ENCODE measurements around the gene RDH5.
A peak's percentile ranks its signal among the peaks of the same experiment; 100 is the strongest.

Gene RDH5

DNA sequence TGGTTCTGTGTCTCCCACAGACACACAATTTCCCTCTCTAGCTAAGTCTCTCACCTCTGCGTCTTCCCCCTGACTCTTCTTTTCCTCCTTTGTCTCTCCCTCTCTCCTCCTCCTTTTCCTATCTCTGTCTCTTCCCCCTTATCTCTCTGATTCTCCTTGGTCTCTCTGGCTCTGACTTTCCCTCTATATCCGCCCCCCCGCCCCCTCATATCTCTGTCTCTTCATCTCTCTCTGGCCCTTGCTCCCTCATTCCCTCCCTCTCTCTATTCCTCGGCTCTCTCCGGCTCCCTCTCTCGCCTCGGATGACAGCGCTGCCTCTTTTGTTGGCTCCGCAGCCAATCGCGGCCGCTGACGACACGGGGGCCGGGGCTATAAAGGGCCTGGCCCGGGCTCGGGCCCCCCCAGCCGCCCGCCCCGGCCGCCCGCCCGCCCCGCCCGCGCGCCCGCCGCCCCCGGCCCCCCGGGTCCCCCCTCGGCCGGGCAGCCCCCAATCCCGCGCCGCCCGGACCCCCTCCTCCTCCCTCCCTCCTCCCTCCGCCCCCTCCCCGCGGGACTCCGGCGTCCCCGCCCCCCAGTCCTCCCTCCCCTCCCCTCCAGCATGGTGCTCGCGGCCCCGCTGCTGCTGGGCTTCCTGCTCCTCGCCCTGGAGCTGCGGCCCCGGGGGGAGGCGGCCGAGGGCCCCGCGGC lies 22.7 kb downstream of the RDH5 start, which contains the start of gene GDF11:
Gene GDF11 (plus strand): TSS at position 404 of the 687 bp plus-strand sequence. CDS start 195 bp downstream, at position 599.
- Histone ChIP-seq H3K79me2 (ENCODE audit: control insufficient read depth, insufficient read depth, low read length) (peaks cover 16% of the 10 kb centered on the region), H3K18ac (ENCODE audit: low read length) (peak within 1 kb of the TSS; percentile 85)

DNA sequence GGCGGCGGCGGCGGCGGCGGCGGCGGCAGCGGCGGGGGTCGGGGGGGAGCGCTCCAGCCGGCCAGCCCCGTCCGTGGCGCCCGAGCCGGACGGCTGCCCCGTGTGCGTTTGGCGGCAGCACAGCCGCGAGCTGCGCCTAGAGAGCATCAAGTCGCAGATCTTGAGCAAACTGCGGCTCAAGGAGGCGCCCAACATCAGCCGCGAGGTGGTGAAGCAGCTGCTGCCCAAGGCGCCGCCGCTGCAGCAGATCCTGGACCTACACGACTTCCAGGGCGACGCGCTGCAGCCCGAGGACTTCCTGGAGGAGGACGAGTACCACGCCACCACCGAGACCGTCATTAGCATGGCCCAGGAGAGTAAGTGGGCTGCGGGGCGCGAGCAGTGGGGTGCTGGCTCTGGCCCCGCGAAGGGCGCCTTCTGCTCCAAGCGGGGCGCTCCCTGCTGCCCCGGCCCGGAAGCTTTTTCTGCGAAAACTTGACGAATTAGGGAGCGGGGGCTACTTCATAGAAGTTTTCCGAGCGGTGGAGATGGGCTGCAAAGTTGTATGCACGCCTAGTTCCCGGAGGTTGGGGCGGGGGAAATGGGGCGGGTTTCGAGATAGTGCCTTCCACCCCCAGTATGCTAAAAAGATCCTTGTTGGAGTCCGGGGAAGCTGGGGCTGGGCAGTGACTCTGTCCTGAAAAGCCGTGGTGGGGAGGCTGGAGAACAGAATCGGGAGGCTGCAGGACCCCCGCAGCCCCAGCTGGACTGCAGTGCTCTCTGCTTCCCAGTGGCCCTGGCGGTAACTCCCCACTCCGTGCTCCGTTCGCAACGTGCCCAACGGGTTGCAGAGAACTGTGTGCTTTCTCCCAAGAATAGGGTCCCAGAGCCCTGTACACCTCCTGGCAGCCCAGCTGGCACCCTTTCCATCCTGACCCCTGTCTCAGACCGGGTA lies 23.5 kb downstream of the RDH5 start:
- Histone ChIP-seq H3K79me1 (ENCODE audit: low read length) (peaks cover 16% of the 10 kb centered on the region), H3K36me3 (ENCODE audit: control insufficient read depth, insufficient read depth, low read length) (no peaks in the 10 kb centered on the region), H2AK5ac (ENCODE audit: low read length) (no peak overlapping the region), H3K18ac (ENCODE audit: low read length) (peak overlapping the region; percentile 85), H3K4me1 (ENCODE audit: control insufficient read depth, low read depth, low read length) (peaks cover 16% of the 10 kb centered on the region), H4K8ac (ENCODE audit: low read depth, low read length) (no peak overlapping the region), H2BK15ac (replicated peaks; ENCODE audit: low read depth) (no peak overlapping the region), H4K5ac (ENCODE audit: low read length) (no peak overlapping the region), H2BK5ac (ENCODE audit: low read length) (peak overlapping the region; percentile 48), H3K23ac (ENCODE audit: low read length) (peak overlapping the region; percentile 59), H3K27me3 (ENCODE audit: insufficient read depth, low read length, poor library complexity) (no peaks in the 10 kb centered on the region), H2BK120ac (ENCODE audit: low read depth, low read length) (no peak overlapping the region), H3K79me2 (ENCODE audit: control insufficient read depth, insufficient read depth, low read length) (peaks cover 20% of the 10 kb centered on the region), H3K27ac (ENCODE audit: low read depth, low read length) (peak overlapping the region; percentile 74), H3K56ac (ENCODE audit: low read length) (peak overlapping the region; percentile 78), H3K9ac (ENCODE audit: low read length) (peak overlapping the region; percentile 94), H3K4me2 (ENCODE audit: low read length) (peak overlapping the region; percentile 100), H3K4ac (ENCODE audit: low read depth, low read length) (peak overlapping the region; percentile 39), H3K4me3 (ENCODE audit: low read length) (peak overlapping the region; percentile 28)
- peak; percentile 92 for DNase-seq
- no CpG with 5 or more reads among the region's 73 CpGs for WGBS (ENCODE audit: extremely low coverage, insufficient coverage, low lambda C conversion rate)

More for the DNA sequence above, 22.7 kb downstream of the RDH5 start, which contains the start of gene GDF11:
- Histone ChIP-seq H3K4ac (ENCODE audit: low read depth, low read length) (peak within 1 kb of the TSS; percentile 39), H3K4me2 (ENCODE audit: low read length) (peak within 1 kb of the TSS; percentile 100), H2AK5ac (ENCODE audit: low read length) (peak within 1 kb of the TSS; percentile 98), H3K27me3 (ENCODE audit: insufficient read depth, low read length, poor library complexity) (no peaks in the 10 kb centered on the region), H4K8ac (ENCODE audit: low read depth, low read length) (no peak within 1 kb of the TSS), H3K36me3 (ENCODE audit: control insufficient read depth, insufficient read depth, low read length) (no peaks in the 10 kb centered on the region), H3K56ac (ENCODE audit: low read length) (peak within 1 kb of the TSS; percentile 80), H3K9ac (ENCODE audit: low read length) (peak within 1 kb of the TSS; percentile 94), H3K27ac (ENCODE audit: low read depth, low read length) (peak within 1 kb of the TSS; percentile 74), H3K23ac (ENCODE audit: low read length) (peak within 1 kb of the TSS; percentile 83), H3K4me3 (ENCODE audit: low read length) (peak within 1 kb of the TSS; percentile 28), H2BK15ac (replicated peaks; ENCODE audit: low read depth) (no peak within 1 kb of the TSS), H2BK5ac (ENCODE audit: low read length) (peak within 1 kb of the TSS; percentile 48), H2BK120ac (ENCODE audit: low read depth, low read length) (no peak within 1 kb of the TSS), H3K79me1 (ENCODE audit: low read length) (peaks cover 10% of the 10 kb centered on the region), H4K5ac (ENCODE audit: low read length) (no peak within 1 kb of the TSS), H3K4me1 (ENCODE audit: control insufficient read depth, low read depth, low read length) (peaks cover 16% of the 10 kb centered on the region)
- no CpG with 5 or more reads among the region's 53 CpGs for WGBS (ENCODE audit: extremely low coverage, insufficient coverage, low lambda C conversion rate)
- peak; percentile 89 for DNase-seq

DNA sequence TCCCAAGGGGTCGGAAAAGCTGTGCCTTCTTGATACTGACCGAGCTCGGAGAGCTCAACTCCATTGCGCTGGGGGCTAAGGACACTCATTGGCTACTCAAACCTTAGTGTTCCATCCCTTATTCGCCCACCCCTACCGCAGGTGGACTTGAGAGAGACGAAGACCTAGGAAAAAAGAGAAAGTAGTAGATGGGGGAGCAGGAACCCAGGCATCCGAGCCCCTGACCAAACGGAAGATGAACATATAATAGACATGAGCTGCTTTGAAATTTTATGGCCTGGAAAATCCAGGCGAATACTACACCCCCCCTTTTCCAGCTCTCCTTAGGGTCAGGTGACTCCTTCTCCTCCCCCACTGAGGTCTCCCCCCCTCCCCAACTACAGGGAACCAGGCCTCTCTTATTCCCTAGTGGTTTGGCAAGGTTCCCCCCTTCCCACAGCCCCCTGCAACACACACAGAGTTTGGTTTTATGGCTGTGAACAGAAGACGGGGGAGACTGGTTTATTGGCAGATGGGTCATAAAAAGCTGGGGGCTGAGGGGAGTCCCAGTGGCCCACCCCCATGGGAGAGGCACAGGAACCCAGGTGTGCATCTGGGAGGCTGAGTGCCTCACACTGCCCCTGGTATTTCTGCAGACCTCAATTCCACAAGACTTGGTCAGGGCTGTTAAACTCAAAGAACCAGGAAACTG lies 24.3 kb downstream of the RDH5 start:
- Histone ChIP-seq H4K8ac (ENCODE audit: low read depth, low read length) (no peak overlapping the region), H3K4me2 (ENCODE audit: low read length) (peak overlapping the region; percentile 100), H3K79me2 (ENCODE audit: control insufficient read depth, insufficient read depth, low read length) (peaks cover 20% of the 10 kb centered on the region), H2BK15ac (replicated peaks; ENCODE audit: low read depth) (no peak overlapping the region), H3K9ac (ENCODE audit: low read length) (peak overlapping the region; percentile 94), H3K79me1 (ENCODE audit: low read length) (peaks cover 16% of the 10 kb centered on the region), H3K4me3 (ENCODE audit: low read length) (peak overlapping the region; percentile 28), H3K36me3 (ENCODE audit: control insufficient read depth, insufficient read depth, low read length) (no peaks in the 10 kb centered on the region), H3K4me1 (ENCODE audit: control insufficient read depth, low read depth, low read length) (peaks cover 16% of the 10 kb centered on the region), H3K27ac (ENCODE audit: low read depth, low read length) (peak overlapping the region; percentile 24), H2BK120ac (ENCODE audit: low read depth, low read length) (no peak overlapping the region), H2AK5ac (ENCODE audit: low read length) (no peak overlapping the region), H2BK5ac (ENCODE audit: low read length) (no peak overlapping the region), H4K5ac (ENCODE audit: low read length) (no peak overlapping the region), H3K27me3 (ENCODE audit: insufficient read depth, low read length, poor library complexity) (no peaks in the 10 kb centered on the region), H3K23ac (ENCODE audit: low read length) (peak overlapping the region; percentile 59), H3K4ac (ENCODE audit: low read depth, low read length) (no peak overlapping the region), H3K18ac (ENCODE audit: low read length) (peak overlapping the region; percentile 85), H3K56ac (ENCODE audit: low read length) (peak overlapping the region; percentile 78)
- WGBS (ENCODE audit: extremely low coverage, insufficient coverage, low lambda C conversion rate): no CpG with 5 or more reads among the region's 11 CpGs
- no peak for DNase-seq

DNA sequence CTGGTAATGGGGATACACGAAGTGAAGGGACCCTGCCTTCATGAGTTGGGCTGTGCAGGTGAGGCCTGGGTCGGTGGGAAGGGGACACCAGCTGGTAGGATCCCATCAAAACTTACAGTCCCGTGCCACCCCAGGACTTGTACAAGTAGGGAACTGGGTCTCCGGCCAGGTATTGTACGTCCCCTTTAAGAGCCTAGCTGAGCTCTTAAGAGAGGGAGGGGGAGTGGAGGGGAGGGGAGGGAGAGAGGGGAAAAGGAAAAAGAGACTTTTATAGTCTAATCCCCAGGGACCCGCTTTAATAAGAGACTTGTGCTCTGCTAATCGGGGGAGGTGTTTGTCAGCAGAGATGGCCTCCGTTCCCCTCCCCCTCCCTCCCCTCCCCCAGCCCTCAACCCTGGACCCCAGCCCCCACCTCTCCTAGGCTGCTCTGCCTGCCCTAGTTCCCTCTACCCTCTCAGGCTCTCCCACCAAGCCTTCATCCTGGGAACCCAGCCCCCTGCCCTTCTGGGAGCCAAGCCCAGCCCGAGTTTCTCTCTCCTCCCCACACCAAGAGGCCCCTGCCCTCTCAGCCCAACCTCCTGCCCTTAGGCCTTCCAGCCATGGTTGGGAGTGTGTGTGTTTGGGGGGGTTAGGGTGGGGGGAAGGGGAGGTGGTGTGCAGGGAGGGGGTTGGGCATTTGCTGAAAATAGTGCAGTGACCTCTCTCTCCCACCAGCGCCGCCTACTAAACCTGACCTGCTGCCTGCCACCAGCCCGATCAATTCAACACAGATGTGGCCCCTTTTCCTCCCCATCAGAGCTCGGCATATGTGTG lies 25.4 kb downstream of the RDH5 start:
- Histone ChIP-seq H3K79me2 (ENCODE audit: control insufficient read depth, insufficient read depth, low read length) (peaks cover 20% of the 10 kb centered on the region), H3K4me2 (ENCODE audit: low read length) (peak overlapping the region; percentile 100), H3K27me3 (ENCODE audit: insufficient read depth, low read length, poor library complexity) (no peaks in the 10 kb centered on the region), H4K8ac (ENCODE audit: low read depth, low read length) (no peak overlapping the region), H3K23ac (ENCODE audit: low read length) (no peak overlapping the region), H3K27ac (ENCODE audit: low read depth, low read length) (peak overlapping the region; percentile 58), H2AK5ac (ENCODE audit: low read length) (peak overlapping the region; percentile 3), H2BK15ac (replicated peaks; ENCODE audit: low read depth) (no peak overlapping the region), H2BK120ac (ENCODE audit: low read depth, low read length) (no peak overlapping the region), H4K5ac (ENCODE audit: low read length) (no peak overlapping the region), H2BK5ac (ENCODE audit: low read length) (peak overlapping the region; percentile 72), H3K56ac (ENCODE audit: low read length) (peak overlapping the region; percentile 78), H3K9ac (ENCODE audit: low read length) (peak overlapping the region; percentile 94), H3K36me3 (ENCODE audit: control insufficient read depth, insufficient read depth, low read length) (no peaks in the 10 kb centered on the region), H3K4ac (ENCODE audit: low read depth, low read length) (no peak overlapping the region), H3K4me3 (ENCODE audit: low read length) (peak overlapping the region; percentile 2), H3K18ac (ENCODE audit: low read length) (peak overlapping the region; percentile 25), H3K4me1 (ENCODE audit: control insufficient read depth, low read depth, low read length) (peaks cover 16% of the 10 kb centered on the region), H3K79me1 (ENCODE audit: low read length) (peaks cover 16% of the 10 kb centered on the region)
- no CpG with 5 or more reads among the region's 13 CpGs for WGBS (ENCODE audit: extremely low coverage, insufficient coverage, low lambda C conversion rate)
- DNase-seq: peak; percentile 94

Data from mesendoderm (in vitro differentiated cells).